HG03039 (cell line): ENCODE results near the gene UBXN4.
"Not testable (repeated sequence)": the region's sequence is repeated elsewhere in the genome, so short reads cannot be mapped to it uniquely, and the experiment has no call there.

Source experiments
- ATAC-seq: cut with Tn5 transposase; IDR thresholded peaks from one replicate; pipeline ENCODE4 v1.9.1; 2021; ENCODE audit warnings: mild to moderate bottlenecking, moderate library complexity; ENCODE audit not compliant: unreplicated experiment

The UBXN4 gene

DNA sequence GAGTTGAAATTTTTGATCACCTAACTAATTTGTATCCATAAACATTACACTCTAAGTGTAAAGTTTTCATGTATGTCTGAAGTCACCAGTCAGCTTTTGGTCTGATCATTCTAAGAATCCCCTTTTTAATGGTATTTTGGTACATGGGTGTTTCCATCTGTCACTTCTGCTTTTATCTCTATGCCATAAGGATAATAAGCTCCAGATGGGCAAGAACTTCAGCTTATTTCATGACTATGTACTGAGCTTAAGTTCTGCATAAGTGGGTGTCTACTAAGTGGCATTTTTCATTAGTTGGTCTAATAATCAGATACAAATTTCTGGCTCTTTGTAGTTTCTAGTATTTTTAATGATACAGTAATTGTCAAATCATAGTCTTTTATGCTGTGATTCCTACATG, 20.4 kb downstream of the UBXN4 start:
- ATAC-seq, result no peak

DNA sequence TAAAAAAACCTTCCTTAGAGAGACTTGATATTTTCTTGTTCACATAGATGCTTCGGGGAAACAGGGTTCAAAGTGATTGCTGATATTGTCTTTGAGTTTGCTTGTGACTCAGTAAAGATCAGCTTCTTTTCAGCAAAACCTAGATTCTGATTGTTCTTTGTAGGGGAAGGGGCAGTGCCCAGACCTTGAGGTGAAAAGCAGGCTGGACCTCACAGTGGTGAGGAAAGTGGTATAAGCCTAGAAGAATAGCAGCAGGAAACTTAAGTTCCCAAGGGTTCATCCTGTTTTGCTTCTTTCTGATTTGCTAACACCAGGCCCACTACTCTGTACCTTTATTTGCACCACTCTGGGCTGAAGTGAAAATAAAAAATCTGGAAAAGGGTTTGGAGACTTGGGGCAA, 20.9 kb downstream of the UBXN4 start:
- no peak for ATAC-seq

DNA sequence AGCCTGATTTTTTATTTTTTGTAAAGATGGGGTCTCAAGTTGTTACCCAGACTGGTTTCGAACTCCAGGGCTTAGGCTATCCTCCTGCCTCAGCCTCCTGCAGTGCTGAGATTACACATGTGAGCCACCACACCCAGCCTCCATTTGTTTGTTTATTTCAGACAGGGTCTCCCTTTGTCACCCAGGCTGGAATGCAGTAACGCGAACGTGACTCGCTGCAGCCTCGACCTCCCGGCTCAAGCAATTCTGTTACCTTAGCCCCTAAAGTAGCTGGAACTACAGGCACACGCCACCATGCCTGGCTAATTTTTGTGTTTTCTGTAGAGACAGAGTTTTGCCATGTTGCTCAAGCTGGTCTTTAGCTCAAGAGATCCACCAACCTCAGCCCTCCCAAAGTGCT, 27.2 kb downstream of the UBXN4 start:
- no peak for ATAC-seq

DNA sequence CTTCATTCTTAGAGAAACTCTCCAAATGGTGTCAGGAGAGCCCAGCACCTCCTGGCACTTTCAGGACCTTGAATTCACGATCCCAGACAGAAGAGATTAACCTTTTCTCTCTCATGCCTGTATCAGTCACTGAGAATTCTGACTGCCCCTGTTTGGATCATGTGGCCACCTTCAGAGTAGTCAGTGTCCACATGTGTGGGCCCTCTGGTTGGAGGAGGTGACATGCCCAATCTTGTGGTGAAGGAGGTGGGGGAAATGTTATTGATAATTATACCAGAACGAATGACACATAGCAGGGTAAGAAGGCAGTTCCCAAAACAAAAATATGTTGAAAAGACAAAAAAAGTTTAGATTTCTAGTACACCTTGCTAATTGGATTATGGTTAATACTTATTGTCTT, 31.7 kb downstream of the UBXN4 start:
- no peak for ATAC-seq

DNA sequence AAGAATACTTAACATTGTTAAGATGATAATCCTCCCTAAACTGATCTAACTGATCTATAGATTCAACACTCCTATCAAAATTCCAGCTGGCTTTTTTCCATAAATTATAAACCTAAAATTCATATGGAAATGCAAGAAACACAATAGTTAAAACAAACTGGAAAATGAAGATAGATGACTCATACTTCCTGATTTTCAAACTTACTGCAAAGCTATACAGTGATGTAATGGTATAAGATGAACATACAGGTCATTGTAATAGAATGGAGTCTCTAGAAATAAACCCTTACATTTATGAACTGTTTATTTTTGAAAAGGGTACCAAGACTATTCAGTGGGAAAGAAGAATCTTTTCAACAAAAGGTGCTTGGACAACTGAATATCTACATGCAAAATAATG, 32.3 kb downstream of the UBXN4 start:
- no peak for ATAC-seq

DNA sequence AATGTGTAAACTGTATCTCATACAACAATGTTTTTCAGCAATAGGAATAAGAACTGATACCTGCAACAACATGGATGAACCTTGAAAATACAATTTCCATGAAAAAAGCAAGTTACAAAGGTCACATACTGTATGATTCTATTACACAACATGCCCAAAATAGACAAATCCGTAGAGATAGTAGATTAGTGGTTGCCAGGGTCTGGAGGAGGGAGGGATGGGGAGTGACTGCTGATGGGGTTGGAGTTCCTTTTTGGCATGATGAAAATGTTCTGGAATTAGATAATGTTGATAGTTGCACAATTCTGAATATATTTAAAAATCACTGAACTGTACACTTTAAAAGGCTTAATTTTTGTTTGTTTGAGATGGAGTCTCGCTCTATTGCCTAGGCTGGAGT, 33.8 kb downstream of the UBXN4 start:
- no peak for ATAC-seq

DNA sequence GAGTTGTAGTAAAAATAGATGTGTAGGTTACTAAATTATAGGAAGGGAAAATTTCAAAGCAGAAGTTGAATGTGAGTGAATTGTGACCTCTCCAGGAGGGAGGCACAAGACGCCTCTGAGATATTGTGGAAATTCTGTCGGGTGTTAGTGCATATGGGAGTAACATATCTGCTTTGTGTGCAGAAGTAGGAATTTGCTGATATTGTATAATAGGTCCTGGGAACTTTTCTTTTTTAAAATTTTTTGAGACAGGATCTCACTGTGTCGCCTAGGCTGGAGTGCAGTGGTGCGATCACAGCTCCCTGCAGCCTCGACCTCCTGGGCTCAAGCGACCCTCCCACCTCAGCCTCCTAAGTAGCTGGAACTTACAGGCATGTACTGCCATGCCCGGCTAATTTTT, 34.7 kb downstream of the UBXN4 start:
- ATAC-seq, result no peak

DNA sequence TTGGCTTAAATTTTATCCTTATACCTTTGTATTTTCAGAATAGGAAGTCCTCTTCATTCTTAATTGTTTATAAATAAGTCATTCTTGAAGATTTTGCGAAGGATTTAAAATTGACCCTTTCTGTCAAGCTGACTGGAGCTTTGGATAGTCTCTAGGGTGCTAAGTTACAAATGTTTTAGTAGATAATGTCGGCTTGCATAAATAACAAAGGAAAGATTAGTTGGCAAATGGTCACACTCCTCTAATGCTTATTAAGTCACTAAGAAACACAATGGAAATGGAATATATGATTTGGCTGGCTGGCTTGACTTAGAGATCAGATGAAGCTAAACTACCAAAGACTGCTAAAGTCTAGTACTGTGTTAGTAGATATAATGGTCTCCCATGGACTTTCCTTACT, 40.6 kb downstream of the UBXN4 start:
- ATAC-seq, result no peak

DNA sequence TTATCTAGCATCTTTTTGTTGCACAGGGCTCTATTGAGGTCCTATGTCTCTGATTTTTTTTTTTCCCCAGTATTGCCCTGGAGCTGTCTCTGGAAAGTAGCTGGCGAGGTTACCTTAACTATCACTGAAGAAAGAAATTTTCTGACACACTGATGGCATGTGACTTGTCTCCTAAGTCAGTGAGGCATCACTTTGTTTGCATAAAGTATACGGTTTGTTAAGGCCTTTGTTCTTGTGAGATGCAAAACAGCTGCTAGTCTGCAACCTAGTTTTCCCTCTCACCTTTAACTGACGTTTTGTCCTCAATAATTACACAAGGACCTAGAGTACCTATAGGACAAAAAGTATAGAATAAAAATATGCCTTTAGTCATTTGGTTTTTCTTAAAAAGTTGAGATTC, 41.8 kb downstream of the UBXN4 start:
- no peak for ATAC-seq

DNA sequence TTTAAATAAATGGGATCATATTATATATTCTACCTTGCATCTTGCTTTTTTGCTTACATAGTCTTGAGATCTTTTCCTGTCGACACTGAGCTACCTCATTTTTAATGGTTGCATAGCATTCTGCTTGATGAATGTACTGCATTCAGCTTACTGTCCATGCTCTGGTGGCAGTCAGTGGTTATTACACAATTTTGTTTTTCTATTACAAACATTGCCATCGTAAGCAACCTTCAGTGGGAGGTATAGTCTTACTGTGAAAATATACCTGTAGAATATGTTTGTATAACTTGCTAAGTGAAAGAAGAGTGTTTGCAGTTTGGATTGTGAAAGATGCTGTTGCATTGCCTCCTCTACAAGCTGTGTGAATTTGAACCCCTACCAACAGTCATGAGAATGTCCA, 43.4 kb downstream of the UBXN4 start:
- no peak for ATAC-seq

DNA sequence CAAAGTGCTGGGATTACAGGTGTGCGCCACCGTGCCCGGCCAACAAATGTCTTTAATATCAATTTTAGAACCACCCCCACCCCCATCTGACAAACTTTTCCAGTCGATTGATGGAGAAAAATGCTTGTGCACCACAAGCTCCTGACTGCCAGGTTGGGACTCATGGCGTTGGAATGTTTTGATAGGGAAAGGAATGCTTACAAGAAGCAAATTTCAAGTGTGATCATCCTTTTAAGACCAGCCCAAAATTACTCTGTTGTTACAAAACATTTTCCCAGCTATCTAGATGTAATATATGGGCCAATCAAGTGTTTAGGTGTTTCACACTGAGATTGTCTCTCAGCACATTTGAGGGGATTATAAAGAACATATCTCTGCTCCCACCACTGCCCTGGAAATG, 45.2 kb downstream of the UBXN4 start:
- no peak for ATAC-seq

DNA sequence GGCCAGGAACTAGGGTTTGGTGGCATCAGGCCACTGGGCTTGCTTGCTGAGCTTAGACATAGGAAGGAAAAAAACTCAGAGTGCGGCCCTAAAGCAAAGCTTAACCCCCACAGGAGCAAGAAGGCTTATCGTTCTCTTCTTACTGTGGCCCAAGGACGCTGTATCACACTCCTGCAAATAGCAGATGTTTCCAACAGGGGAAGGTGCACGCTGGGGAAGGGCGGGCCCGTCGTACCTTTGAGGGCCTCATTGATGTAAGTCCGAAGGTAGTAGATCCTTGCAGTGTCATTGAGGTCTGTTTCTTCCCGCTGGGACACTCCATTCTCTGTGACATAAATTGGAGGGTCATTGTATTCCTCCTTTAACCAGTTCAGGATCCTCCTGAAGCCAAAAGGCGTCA, 48.8 kb downstream of the UBXN4 start:
- no peak for ATAC-seq

DNA sequence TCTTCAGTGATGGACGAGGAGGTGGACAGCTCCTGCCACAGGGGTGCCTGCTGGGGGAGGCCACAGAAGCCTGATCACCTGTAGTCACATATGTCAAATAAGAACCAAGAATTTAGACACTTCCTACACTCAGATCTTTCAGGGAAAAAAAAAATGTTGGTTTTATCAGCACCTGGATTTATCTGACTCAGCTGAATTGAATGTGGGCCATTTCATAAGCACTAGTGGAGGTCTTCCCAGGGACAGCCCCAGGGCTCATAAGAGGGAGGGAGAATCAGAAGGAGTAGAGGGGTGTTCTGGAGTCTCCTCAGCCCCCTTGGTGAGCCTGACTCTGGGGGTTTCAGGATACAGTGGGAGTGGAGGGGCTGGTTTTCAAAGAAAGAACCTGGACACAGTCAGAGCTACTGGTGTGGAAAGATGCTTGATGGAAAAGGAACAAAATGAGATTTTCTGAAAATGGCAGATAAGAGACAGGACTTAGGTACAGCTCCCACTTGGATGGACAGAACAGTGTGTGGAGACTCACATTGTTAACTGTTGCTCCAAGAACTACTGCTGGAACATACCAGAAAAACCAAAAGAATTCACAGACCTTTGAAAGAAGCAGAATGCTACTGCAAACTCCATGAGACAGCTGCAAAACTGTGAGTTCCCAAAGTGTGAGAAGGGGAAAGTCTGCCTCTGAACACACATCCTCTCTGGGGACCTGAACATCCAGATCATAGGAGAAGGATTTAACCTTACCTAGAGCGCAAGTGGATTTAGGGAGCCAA, 49.9 kb downstream of the UBXN4 start:
- no peak for ATAC-seq

DNA sequence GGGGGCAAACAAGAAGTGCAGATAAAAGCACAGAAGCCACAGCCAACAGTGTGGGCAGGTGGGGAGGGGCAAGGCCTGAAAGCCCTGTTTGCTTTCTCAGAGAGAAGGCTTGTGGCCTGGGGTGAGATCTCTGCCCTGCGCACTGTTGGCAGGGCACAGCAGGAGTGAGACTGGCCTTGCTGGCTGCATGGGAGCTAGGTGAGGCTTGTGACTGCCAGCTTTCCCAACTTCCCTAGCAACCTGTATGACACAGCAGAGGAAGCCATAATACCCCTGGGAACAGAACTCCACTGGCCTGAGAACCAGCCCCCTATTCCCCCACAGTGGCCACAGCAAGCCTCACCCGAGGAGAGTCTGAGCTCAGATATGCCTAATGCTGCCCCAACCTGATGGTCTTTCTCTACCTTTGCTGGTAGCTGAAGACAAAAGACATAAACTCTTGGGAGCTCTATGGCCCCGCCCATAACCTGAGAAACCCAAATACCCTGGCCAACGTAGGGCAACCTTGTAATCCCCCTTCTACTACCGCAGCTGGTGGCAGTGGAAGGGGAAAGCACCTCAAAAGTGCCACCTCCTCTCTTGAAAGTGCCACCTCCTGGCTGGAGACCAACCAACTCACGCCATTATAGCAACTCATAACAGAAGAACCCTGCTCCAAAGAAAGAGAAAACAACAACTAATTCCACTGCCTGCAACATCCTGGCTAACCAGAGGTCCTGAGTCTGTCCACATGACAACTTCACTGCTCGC, 50.9 kb downstream of the UBXN4 start:
- ATAC-seq, result no peak

DNA sequence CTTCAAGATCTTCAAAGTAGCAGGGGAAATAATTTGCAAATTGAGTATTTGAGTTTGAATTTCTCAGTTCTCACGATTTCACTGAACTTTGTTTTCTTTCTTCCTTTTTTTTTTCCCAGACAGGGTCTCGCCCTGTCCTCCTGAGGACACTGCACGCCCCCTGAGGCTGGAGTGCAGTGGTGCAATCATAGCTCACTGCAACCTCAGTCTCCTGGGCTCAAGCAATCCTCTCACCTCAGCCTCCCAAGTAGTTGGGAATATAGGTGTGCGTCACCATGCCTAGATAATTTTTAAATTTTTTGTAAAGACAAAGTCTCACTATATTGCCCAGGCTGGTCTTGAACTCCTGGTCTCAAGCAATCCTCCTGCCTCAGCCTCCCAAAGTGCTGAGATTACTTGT, 54.0 kb downstream of the UBXN4 start:
- ATAC-seq, result not testable (repeated sequence)

DNA sequence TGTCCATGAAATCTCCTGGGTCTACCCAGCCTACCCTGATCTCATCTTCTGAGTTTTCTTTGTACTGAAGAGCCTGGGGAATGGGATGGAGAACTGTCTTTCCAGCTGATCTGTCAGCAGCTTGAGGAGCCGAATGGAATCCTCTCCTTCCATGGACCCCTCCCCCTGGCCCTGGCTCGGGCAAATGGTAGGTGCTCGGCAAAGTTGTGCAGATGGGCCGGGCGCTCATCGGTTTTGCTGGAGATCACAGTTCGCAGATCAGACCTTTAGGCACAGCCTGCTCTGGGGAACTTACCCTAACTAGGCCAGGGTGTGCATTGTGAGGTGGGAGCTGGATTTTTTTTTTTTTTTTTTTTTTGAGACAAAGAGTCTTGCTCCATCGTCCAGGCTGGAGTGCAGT, 55.0 kb downstream of the UBXN4 start:
- no peak for ATAC-seq

DNA sequence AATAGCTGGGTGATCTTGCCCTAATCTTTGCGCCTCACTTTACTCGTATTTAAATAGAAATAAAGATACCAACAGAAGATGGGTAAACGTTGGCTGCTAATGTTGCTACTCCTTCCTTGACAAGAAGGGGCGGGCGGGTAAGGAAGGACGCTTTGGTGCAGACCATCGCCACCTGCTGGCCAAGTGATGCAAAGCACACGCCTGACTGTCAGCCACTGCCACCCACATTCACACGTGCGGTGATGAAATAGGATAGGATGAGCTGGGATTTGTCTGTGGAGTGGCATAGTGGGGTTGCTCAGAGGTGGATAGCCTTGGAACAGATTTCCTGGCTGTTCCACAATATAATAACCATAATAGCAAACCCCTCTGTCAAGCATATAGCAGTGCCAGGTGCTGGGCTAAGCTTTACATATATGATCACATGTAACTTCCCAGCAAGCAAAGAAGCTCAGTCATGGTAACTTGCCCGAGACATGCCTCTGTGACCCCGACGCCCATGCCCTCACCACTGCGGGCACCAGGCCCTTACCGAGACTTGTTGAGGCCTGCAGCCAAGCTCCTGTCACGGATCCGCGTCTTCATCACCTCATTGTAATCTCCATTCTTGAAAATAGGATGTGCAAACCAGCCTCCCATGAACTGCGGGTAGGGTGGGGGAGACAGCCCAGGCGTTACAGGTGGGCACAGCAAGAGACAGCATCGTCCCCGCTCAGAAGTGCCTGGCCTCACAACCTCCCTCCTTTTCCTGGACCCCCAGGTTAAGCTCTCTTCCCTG, 56.0 kb downstream of the UBXN4 start:
- peak; percentile 48 for ATAC-seq

DNA sequence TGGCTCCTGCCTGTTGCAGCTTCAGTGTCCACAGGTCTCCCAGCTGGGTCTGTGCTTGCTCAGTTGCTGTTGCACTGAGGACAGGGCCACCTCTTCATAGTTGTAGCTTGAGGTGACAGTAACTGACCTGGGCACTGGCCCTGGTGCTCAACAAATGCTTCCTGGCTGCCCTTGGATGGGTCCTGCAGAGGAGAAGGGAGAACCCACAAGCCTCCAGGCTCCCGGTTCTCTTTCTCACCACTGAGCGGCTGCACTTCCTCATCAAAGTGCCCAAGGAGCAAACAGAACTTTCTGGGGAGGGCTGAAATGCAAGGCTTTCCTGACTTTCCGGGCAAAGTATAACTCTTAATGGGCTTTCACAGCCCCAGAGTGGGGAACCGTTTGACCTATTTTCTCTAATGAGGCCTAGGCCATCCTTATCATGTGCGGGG, 56.6 kb downstream of the UBXN4 start:
- ATAC-seq, result no peak

DNA sequence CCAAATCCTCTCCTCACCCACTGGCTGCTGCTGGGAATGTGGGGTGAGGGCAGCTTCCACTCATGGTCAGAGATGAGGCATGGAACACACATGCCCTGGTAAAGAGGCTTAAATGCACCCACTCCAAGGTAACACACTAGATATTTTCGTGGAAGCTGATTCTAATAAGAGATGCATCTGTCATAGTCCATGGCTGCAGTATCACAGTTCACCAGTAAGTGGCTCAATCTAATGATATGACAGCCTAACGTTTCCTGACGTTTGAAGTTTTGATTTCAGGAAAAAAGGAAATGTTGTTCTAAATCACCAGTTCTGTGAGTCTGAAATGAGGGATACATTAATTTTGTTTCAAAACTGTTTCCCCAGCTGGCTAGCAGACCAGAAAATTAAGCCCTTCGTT, 57.1 kb downstream of the UBXN4 start:
- ATAC-seq, result no peak

DNA sequence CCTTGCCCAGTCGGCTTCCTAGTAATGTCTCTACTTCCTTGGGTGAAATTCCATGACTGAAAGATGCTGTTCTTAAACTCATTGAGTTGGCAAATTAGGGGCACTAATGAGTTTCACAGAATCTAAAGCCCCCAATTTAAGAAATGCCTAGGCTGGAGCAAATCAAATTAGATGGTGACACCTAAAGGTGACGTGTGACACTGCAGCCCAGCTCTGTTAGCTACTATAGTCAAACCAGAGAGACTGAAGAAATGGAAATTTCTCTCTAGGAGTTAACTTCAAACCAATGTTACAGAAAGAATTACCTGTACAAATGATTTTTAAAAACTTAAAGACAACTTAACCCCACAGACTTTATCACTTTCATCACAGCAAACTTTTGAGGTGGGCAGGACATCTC, 58.1 kb downstream of the UBXN4 start:
- ATAC-seq, result no peak

DNA sequence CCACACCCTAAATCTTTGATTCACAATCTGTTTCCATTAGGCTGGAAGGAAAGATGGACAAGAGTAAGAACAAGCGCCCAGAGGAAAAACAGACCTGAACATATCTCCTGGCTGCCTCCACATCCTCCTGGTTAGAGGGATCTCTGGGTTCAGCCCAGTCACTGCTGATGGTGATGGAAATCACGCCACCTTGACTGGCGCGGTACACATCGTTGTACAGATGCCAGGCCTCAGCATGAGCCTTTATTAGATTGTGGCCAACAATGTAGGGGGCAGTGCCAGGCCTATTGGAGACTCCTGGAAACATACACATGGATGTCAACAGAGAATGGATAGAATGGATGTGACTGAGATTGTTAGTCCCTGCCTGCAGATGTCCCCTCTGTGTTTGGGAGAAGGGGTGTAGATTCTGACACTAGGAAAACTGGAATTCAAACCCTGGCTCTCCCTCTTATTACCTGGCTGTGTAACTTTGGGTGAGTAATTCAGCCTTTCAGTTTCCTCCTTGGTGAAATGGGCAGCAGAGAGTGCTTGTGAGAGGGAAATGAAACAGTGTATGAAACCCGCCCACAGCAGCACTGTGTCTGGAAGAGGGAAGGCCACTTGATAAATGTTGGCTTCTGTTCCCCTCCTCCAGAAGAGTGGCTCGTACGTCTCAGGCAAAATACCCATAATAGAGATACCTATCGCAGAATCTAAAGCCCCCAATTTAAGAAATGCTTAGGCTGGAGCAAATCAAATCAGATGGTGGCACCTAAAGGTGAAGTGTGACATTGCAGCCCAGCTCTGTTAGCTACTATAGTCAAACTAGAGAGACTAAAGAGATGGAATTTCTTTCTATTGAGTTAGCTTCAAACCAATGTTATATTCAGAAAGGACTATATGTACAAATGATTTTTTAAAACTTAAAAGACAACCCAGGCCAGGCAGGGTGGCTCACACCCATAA, 59.1 kb downstream of the UBXN4 start:
- ATAC-seq, result no peak
